Stomach (tissue), 4 donors: ENCODE measurements around the gene TAF4.

Source experiments
- CTCF ChIP-seq, 7 experiments: fragments of 450-650 bp in 4 of 7; fragments of 200-600 bp in 3 of 7; sonication (generic) in 3 of 7; IDR thresholded peaks; one replicate each; pipeline ENCODE4 v1.5.1; 2016 to 2019; ENCODE audit warnings: antibody characterized with exemption in 7 of 7, control low read depth in 2 of 7, mild to moderate bottlenecking in 1 of 7
- POLR2A ChIP-seq, 4 donors: fragments of 450-650 bp; IDR thresholded peaks; one replicate each; pipeline ENCODE4 v1.6.1; 2016; ENCODE audit warnings: antibody characterized with exemption in 4 of 4, control low read depth in 2 of 4, mild to moderate bottlenecking in 1 of 4, moderate library complexity in 1 of 4

GRCh38 chr20:62039738-62040137 lies 25.9 kb downstream of the TAF4 start:
- TF ChIP-seq CTCF (IDR thresholded peaks at IDR 0.05): no peak
- TF ChIP-seq POLR2A (IDR thresholded peaks at IDR 0.05): no peak
